Activated CD4-positive, alpha-beta memory T cell treated with anti-CD3 and anti-CD28 coated beads for 36 hours (primary cell): ENCODE results near the gene CACNA2D4. TPM values are rescaled to one million over a fixed set of nuclear protein-coding genes. Genes with fewer than 3 reads are reported as not detected.
"Not testable (repeated sequence)": the region's sequence is repeated elsewhere in the genome, so short reads cannot be mapped to it uniquely, and the experiment has no call there.

Experiments used
- CTCF ChIA-PET: fragments of 350-600 bp; sonication (Branson Sonifier 250); formaldehyde crosslinking; loops from one replicate; lab custom pipeline; 2021; ENCODE audit warnings: antibody characterized with exemption, inconsistent platforms; lab: Charles Lee
- POLR2A ChIA-PET: fragments of 350-600 bp; sonication (Branson Sonifier 250); formaldehyde crosslinking; loops from one replicate; lab custom pipeline; 2021; ENCODE audit warnings: antibody characterized with exemption; lab: Charles Lee
- DNase-seq: peaks from one replicate; pipeline ENCODE4 v3.0.0-alpha.2; 2020
- H3K27ac Mint-ChIP-seq: one replicate; pipeline ENCODE4 v1.8.0; 2021; ENCODE audit warnings: mixed read lengths
- H3K27me3 Mint-ChIP-seq: one replicate; pipeline ENCODE4 v1.8.0; 2021; ENCODE audit warnings: mixed read lengths
- H3K36me3 Mint-ChIP-seq: one replicate; pipeline ENCODE4 v1.8.0; 2021; ENCODE audit warnings: mixed read lengths
- H3K4me1 Mint-ChIP-seq: one replicate; pipeline ENCODE4 v1.8.0; 2021; ENCODE audit warnings: low read depth, mixed read lengths
- H3K4me3 Mint-ChIP-seq: one replicate; pipeline ENCODE4 v1.8.0; 2021; ENCODE audit warnings: mild to moderate bottlenecking, mixed read lengths
- H3K9me3 Mint-ChIP-seq: one replicate; pipeline ENCODE4 v1.8.0; 2021; ENCODE audit warnings: mixed read lengths
- intact Hi-C: fragments of 100-400 bp; cut with micrococcal nuclease; formaldehyde crosslinking; loops from one replicate; pipeline ENCODE4 v1.15.1; 2023
- total RNA-seq, 2 experiments: library from RNA; stranded (reverse); gene quantifications; one replicate each; pipeline ENCODE4 v1.2.3, GENCODE V29; 2021

The CACNA2D4 gene
- total RNA-seq, 2 experiments from 2014 or later: 11.7 to 13.3 TPM

GRCh38 chr12:1817928-1818327 lies 100.5 kb downstream of the CACNA2D4 start:
- H3K4me1 Mint-ChIP-seq, H3K4me3 Mint-ChIP-seq, POLR2A ChIA-PET, intact Hi-C loops, DNase-seq, CTCF ChIA-PET, H3K9me3 Mint-ChIP-seq, H3K36me3 Mint-ChIP-seq, H3K27ac Mint-ChIP-seq: not testable (repeated sequence)
- H3K27me3 Mint-ChIP-seq: peaks cover 29% of the 10 kb centered on the region

GRCh38 chr12:1816730-1817348 lies 101.6 kb downstream of the CACNA2D4 start:
- intact Hi-C loops: no loop called here
- POLR2A ChIA-PET: no interaction called here
- H3K4me1 Mint-ChIP-seq: peaks cover 3% of the 10 kb centered on the region
- H3K4me3 Mint-ChIP-seq: no peak overlapping the region
- H3K36me3 Mint-ChIP-seq: no peaks in the 10 kb centered on the region
- H3K9me3 Mint-ChIP-seq: no peaks in the 10 kb centered on the region
- peaks cover 23% of the 10 kb centered on the region for H3K27me3 Mint-ChIP-seq
- DNase-seq: no peak
- CTCF ChIA-PET: interaction anchor here (1.4 kb wide), 1 partner anchor 123 kb away, joined by 5 read pairs; no protein-coding TSS in a partner anchor
- no peak overlapping the region for H3K27ac Mint-ChIP-seq

DNA sequence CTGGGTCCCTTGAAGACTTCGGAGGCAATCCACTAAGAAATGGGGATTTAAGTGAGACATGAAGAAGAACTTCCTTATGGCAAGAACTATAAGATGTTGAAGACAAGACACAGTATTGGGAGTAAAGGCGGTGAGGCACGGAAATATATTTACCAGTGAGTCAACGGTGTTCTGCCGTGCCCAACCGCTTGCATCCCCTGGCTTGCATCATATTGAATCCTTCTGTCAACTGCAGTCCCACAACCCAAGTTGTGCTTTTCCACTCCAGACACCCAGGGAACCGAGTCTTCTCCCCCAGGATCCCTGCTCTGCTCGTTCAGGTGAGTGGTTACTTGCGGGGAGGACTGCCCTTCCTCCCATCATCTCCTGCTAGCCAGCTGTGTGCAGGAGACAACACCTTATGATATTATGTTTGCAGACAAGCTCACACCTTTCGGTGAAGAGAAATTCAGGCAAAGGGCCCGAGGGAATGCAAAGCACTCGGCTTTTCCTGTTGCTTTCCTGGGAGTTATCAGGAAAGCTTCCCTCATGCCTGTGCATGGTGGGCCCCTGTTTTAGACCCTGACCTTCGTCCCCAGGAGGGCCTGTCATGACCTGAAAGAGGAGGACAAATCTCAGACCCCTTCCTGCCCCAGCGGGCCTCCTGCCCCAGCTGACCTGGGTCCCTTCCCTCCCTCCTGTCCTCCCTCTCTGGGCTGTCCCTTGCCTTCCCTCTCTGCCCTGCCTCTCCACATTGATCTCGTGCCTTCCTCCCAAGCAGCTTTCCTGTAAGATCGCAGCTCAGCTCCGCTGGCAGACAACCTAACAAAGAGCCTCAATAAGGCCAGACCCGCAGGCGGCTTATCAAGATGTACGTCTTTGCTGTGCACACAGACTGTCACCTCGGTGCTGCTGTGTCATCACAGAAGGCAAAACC lies 102.4 kb downstream of the CACNA2D4 start:
- ChIA-PET CTCF (interaction anchor here (1.4 kb wide), 1 partner anchor 124 kb away, joined by 5 read pairs; no protein-coding TSS in a partner anchor), POLR2A (no interaction called here)
- intact Hi-C loops: no loop called here
- Mint-ChIP-seq H3K36me3 (no peaks in the 10 kb centered on the region), H3K27ac (no peak overlapping the region), H3K4me1 (peaks cover 3% of the 10 kb centered on the region), H3K4me3 (no peak overlapping the region), H3K9me3 (no peaks in the 10 kb centered on the region), H3K27me3 (peaks cover 20% of the 10 kb centered on the region)
- no peak for DNase-seq

GRCh38 chr12:1815108-1815507 lies 103.3 kb downstream of the CACNA2D4 start:
- Mint-ChIP-seq H3K4me1 (peaks cover 7% of the 10 kb centered on the region), H3K9me3 (no peaks in the 10 kb centered on the region), H3K27ac (no peak overlapping the region), H3K27me3 (peaks cover 13% of the 10 kb centered on the region), H3K36me3 (no peaks in the 10 kb centered on the region), H3K4me3 (no peak overlapping the region)
- POLR2A ChIA-PET: no interaction called here
- CTCF ChIA-PET: no interaction called here
- DNase-seq: no peak
- intact Hi-C loops: no loop called here

- intact Hi-C loops: no loop called here
- Mint-ChIP-seq H3K4me1 (peaks cover 7% of the 10 kb centered on the region), H3K36me3 (no peaks in the 10 kb centered on the region), H3K27me3 (peaks cover 6% of the 10 kb centered on the region), H3K9me3 (no peaks in the 10 kb centered on the region), H3K27ac (no peak overlapping the region), H3K4me3 (no peak overlapping the region)
- no peak for DNase-seq
- ChIA-PET POLR2A (no interaction called here), CTCF (interaction anchor here (1.3 kb wide), 1 partner anchor 179 kb away, joined by 4 read pairs; no protein-coding TSS in a partner anchor)
Observed at GRCh38 chr12:1814266-1814665, 104.2 kb downstream of the CACNA2D4 start.

DNA sequence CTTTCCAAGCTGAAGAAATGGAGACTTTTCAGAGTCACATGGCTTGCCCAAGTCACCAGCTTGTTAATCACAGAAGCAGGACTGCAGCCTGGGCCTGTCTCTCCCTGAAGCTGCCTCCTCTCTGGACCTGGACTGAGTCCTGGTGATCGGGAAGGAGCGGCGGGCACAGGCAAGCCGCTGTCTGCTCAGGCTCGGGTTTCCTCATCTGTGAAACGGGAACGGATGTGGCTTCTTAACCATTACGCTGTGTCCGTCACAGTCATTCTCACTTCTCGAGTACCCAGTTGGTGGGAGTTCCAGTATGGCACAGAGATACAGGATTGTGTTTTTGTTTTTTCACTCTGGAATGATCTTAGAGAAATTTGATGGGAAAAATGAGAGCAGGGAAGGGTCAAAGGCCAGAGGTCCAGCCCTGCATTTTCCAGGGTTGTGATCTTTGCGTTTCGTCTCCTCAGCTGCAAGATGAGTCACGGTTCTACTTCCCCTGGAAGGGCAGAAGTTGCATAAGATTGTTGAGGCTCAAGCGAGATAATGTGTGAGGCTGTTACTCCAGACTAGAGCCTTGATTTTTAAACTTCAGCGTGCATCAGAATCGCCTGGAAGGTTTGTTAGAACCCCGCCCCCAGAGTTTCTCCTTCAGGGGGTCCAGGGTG lies 105.7 kb downstream of the CACNA2D4 start:
- no peak overlapping the region for H3K4me3 Mint-ChIP-seq
- DNase-seq: no peak
- no peaks in the 10 kb centered on the region for H3K9me3 Mint-ChIP-seq
- H3K27ac Mint-ChIP-seq: no peak overlapping the region
- no peaks in the 10 kb centered on the region for H3K36me3 Mint-ChIP-seq
- H3K27me3 Mint-ChIP-seq: peaks cover 2% of the 10 kb centered on the region
- intact Hi-C loops: loop anchor here (2.0 kb wide), 1 partner anchor 16 kb away; no protein-coding TSS in a partner anchor
- POLR2A ChIA-PET: no interaction called here
- H3K4me1 Mint-ChIP-seq: peaks cover 7% of the 10 kb centered on the region
- CTCF ChIA-PET: interaction anchor here (0.6 to 2.1 kb wide), 4 partner anchors 127 to 363 kb away, joined by 3 to 10 read pairs (median 5); no protein-coding TSS in a partner anchor

DNA sequence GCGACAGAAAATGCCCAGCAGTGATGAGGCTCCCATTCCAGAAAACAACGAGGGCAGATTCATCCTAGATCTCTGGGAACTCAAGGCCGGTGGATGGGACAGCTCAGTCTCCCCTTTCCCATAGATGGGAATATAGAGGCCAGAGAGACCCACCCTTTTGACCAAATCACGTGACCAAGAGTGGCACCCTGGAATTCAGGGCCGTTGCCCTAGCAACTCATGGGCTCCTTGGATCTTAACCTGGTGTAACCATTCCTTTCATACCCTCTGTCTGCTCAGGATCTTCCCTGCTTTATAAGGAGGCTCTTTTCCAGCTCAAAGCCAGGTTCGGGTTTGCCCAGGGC lies 106.5 kb downstream of the CACNA2D4 start:
- H3K4me1 Mint-ChIP-seq: peaks cover 7% of the 10 kb centered on the region
- ChIA-PET POLR2A (no interaction called here), CTCF (interaction anchor here (0.6 to 2.1 kb wide), 3 partner anchors 128 to 362 kb away, joined by 3 to 10 read pairs (median 6); no protein-coding TSS in a partner anchor)
- no peak for DNase-seq
- peak overlapping the region; percentile 61 for H3K4me3 Mint-ChIP-seq
- H3K27me3 Mint-ChIP-seq: peaks cover 2% of the 10 kb centered on the region
- H3K36me3 Mint-ChIP-seq: no peaks in the 10 kb centered on the region
- no peaks in the 10 kb centered on the region for H3K9me3 Mint-ChIP-seq
- peak overlapping the region; percentile 36 for H3K27ac Mint-ChIP-seq
- intact Hi-C loops: loop anchor here (2.0 kb wide), 1 partner anchor 15 kb away; no protein-coding TSS in a partner anchor

DNA sequence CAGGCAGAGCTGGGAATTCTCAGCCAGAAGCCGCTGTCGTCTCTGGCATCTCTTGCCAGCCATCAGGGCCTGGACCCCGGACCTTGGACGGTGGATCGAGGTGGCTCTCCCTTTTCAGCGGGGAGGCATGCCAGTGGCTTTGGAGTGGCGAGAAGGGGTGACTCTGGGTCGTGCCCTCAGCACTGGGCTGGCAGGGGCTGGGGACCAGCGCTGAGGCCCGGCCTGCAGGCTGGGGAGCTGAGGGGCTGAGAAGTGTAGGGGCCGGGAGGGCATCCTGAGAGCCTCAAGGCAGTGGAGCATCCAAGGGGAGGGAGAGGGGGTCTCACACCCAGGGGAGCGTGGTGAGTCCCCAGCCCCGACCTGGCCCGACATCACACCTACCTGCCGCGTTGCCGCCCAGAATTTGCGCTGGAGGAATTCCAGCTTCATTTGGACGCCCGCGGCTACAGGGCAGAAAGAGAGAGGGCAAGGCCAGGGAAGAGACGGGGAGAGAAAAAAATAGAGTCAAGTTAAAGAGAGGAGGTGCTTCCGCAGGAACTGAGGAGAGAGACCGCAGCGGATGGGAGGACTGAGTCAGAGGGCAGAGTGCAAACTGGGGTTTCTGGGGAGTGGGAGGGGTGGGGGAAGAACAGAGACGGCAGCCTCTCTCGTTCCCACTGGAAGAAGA lies 107.0 kb downstream of the CACNA2D4 start:
- Mint-ChIP-seq H3K4me1 (peaks cover 7% of the 10 kb centered on the region), H3K36me3 (no peaks in the 10 kb centered on the region), H3K27me3 (peaks cover under 1% of the 10 kb centered on the region), H3K9me3 (no peaks in the 10 kb centered on the region), H3K27ac (peak overlapping the region; percentile 36), H3K4me3 (peak overlapping the region; percentile 61)
- DNase-seq: peak; percentile 77
- CTCF ChIA-PET: interaction anchor here (1.4 to 2.1 kb wide), 2 partner anchors 129 to 158 kb away, joined by 6 to 10 read pairs; no protein-coding TSS in a partner anchor
- POLR2A ChIA-PET: no interaction called here
- intact Hi-C loops: no loop called here

DNA sequence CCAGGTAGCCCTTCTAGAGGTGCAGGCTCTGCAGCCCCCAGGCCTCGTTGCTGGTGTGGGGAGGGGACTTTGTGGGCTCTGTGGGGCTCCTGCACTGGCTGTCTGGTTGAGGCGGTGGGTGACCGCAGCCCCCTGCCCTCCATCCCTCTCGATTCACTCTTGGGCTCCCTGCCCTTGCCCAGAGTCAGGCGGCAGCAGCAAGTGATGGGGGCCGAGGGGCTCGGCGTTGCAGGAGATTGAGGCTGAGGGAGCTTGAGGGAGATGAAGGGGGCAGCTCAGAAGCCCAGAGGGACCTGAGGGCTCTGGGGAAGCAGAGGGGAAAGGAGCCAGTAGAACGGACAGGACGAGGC lies 107.5 kb downstream of the CACNA2D4 start:
- no peaks in the 10 kb centered on the region for H3K27me3 Mint-ChIP-seq
- POLR2A ChIA-PET: no interaction called here
- peak overlapping the region; percentile 61 for H3K4me3 Mint-ChIP-seq
- peak overlapping the region; percentile 36 for H3K27ac Mint-ChIP-seq
- CTCF ChIA-PET: interaction anchor here (2.1 kb wide), 1 partner anchor 129 kb away, joined by 10 read pairs; no protein-coding TSS in a partner anchor
- DNase-seq: no peak
- intact Hi-C loops: no loop called here
- H3K4me1 Mint-ChIP-seq: peaks cover 7% of the 10 kb centered on the region
- no peaks in the 10 kb centered on the region for H3K36me3 Mint-ChIP-seq
- H3K9me3 Mint-ChIP-seq: no peaks in the 10 kb centered on the region

GRCh38 chr12:1810201-1810930 lies 108.1 kb downstream of the CACNA2D4 start:
- CTCF ChIA-PET: no interaction called here
- Mint-ChIP-seq H3K27me3 (no peaks in the 10 kb centered on the region), H3K27ac (peak overlapping the region; percentile 36)

DNA sequence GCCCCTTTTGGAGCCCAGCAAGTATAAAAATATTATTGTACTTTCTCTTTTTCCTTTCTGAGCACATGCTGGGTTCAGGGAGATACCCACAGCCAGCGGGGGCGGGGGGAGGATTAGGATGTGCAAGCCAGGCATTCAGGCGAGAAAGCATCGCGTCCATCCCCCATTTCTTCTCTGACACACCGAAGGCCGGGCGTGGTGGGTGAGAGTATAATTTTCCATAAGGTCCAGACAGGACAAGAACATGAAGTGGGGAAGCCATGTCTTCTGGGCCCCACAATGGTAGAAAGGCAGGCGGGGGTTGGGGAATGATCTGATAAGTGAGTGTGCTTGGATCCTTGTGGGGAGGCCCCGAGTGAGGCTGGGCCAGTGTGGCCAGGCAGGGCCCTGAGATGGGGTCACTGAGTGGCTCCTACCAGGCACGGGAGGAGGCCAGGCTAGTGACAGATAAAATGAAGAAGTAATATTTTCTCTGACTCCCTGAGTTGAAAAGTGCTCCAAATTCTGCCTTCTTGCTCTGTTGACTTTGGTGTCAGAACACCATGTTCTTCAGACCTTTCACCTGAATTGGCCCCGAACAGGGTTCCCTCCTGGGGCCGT lies 108.8 kb downstream of the CACNA2D4 start:
- Mint-ChIP-seq H3K27ac (peak overlapping the region; percentile 34), H3K4me3 (no peak overlapping the region)
- CTCF ChIA-PET: no interaction called here

More at GRCh38 chr12:1810201-1810930, 108.1 kb downstream of the CACNA2D4 start:
- no peak for DNase-seq
- H3K4me3 Mint-ChIP-seq: peak overlapping the region; percentile 61
- no peaks in the 10 kb centered on the region for H3K9me3 Mint-ChIP-seq
- intact Hi-C loops: no loop called here
- peaks cover 7% of the 10 kb centered on the region for H3K4me1 Mint-ChIP-seq
- POLR2A ChIA-PET: no interaction called here
- H3K36me3 Mint-ChIP-seq: no peaks in the 10 kb centered on the region

More for the DNA sequence above, 108.8 kb downstream of the CACNA2D4 start:
- DNase-seq: no peak
- Mint-ChIP-seq H3K36me3 (no peaks in the 10 kb centered on the region), H3K9me3 (no peaks in the 10 kb centered on the region), H3K4me1 (peaks cover 9% of the 10 kb centered on the region), H3K27me3 (no peaks in the 10 kb centered on the region)
- intact Hi-C loops: no loop called here
- POLR2A ChIA-PET: no interaction called here
